Nephron (organoid): ENCODE results near the gene LDB2.
A peak's percentile ranks its signal among the peaks of the same experiment; 100 is the strongest.

ENCODE experiments used
- H3K27ac Mint-ChIP-seq, 3 experiments: 2 replicates each; pipeline ENCODE4 v1.8.0; 2020; ENCODE audit warnings: mixed read lengths in 3 of 3, mild to moderate bottlenecking in 2 of 3, moderate library complexity in 1 of 3
- H3K27me3 Mint-ChIP-seq: 2 replicates; pipeline ENCODE4 v1.8.0; 2021; ENCODE audit warnings: low read depth, mild to moderate bottlenecking, moderate library complexity, mixed read lengths
- H3K36me3 Mint-ChIP-seq: 2 replicates; pipeline ENCODE4 v1.8.0; 2020; ENCODE audit warnings: low read depth, mixed read lengths
- H3K4me1 Mint-ChIP-seq: 2 replicates; pipeline ENCODE4 v1.8.0; 2020; ENCODE audit warnings: mixed read lengths
- H3K4me3 Mint-ChIP-seq, 3 experiments: 2 replicates each; pipeline ENCODE4 v1.8.0; 2020; ENCODE audit warnings: mild to moderate bottlenecking in 3 of 3, mixed read lengths in 3 of 3, moderate library complexity in 2 of 3
- H3K9me3 Mint-ChIP-seq: 2 replicates; pipeline ENCODE4 v1.8.0; 2020; ENCODE audit warnings: mixed read lengths
- TF ChIP-seq, protein P1 (sequence below), 3 experiments: fragments of 200-600 bp; sonication (generic); IDR thresholded peaks; one replicate each; pipeline ENCODE4 v1.5.0; 2021; ENCODE audit warnings: antibody characterized with exemption in 3 of 3; ENCODE audit not compliant: unreplicated experiment in 3 of 3

LDB2 gene

GRCh38 chr4:16489226-16489625, 409.2 kb downstream of the LDB2 start:
- TF ChIP-seq, protein P1, sequence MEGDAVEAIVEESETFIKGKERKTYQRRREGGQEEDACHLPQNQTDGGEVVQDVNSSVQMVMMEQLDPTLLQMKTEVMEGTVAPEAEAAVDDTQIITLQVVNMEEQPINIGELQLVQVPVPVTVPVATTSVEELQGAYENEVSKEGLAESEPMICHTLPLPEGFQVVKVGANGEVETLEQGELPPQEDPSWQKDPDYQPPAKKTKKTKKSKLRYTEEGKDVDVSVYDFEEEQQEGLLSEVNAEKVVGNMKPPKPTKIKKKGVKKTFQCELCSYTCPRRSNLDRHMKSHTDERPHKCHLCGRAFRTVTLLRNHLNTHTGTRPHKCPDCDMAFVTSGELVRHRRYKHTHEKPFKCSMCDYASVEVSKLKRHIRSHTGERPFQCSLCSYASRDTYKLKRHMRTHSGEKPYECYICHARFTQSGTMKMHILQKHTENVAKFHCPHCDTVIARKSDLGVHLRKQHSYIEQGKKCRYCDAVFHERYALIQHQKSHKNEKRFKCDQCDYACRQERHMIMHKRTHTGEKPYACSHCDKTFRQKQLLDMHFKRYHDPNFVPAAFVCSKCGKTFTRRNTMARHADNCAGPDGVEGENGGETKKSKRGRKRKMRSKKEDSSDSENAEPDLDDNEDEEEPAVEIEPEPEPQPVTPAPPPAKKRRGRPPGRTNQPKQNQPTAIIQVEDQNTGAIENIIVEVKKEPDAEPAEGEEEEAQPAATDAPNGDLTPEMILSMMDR (IDR thresholded peaks at IDR 0.05; ENCODE audit: unreplicated experiment in 3 of 3): no peak
- Mint-ChIP-seq H3K4me3 (no peak overlapping the region), H3K27ac (peak overlapping the region; percentile 29 to 86 (median 60)), H3K36me3 (peaks cover 4% of the 10 kb centered on the region), H3K27me3 (no peaks in the 10 kb centered on the region), H3K4me1 (peaks cover 13% of the 10 kb centered on the region), H3K9me3 (peaks cover 10% of the 10 kb centered on the region)

GRCh38 chr4:16488084-16488483, 410.4 kb downstream of the LDB2 start:
- TF ChIP-seq, protein P1 (IDR thresholded peaks at IDR 0.05; ENCODE audit: unreplicated experiment in 3 of 3): no peak
- peak overlapping the region in 1 of 3 experiments; percentile 86 for H3K27ac Mint-ChIP-seq
- peaks cover 4% of the 10 kb centered on the region for H3K36me3 Mint-ChIP-seq
- no peak overlapping the region for H3K4me3 Mint-ChIP-seq
- peaks cover 10% of the 10 kb centered on the region for H3K9me3 Mint-ChIP-seq
- H3K27me3 Mint-ChIP-seq: no peaks in the 10 kb centered on the region
- H3K4me1 Mint-ChIP-seq: peaks cover 13% of the 10 kb centered on the region

DNA sequence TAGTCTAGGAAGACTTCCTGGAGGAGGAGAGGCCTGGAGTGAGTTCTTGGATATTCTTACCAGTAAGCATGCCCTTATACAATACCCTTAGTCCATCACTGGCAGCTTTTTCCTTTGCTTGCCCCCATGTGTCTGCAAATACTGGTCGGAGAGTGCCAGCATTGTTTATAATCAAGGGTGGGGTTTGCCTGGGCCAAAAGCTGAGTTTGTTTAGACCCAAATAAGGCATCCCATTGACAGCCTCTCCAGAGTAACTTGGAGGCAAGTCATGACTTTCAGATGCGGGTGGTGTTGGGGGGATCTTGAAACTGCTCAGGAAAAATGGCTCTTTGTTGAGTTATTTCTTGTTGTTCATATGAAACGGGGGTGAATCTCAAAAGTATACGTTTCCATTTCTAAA, 413.7 kb downstream of the LDB2 start:
- no peaks in the 10 kb centered on the region for H3K27me3 Mint-ChIP-seq
- H3K9me3 Mint-ChIP-seq: peaks cover 10% of the 10 kb centered on the region
- H3K27ac Mint-ChIP-seq: no peak overlapping the region
- TF ChIP-seq, protein P1 (IDR thresholded peaks at IDR 0.05; ENCODE audit: unreplicated experiment in 3 of 3): no peak
- H3K4me1 Mint-ChIP-seq: peaks cover 35% of the 10 kb centered on the region
- H3K36me3 Mint-ChIP-seq: peaks cover 4% of the 10 kb centered on the region
- H3K4me3 Mint-ChIP-seq: no peak overlapping the region

DNA sequence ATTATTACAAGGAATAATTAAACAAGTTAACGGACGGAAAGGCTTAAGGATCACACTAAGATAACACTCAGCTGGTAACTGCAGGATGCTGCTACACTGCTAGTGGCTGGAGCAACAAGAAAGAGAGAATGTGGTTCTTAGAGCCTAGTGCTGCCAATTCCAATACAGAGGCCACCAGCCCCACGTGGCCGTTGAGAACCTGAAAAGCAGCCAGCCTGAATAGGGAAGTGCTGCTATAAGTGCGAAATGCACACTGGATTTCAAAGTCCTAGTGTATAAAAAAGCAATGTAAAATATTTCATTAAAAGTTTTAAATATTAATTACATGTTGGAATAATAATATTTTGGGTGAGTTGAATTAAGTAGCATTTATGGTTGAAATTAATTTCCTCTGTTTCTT, 414.9 kb downstream of the LDB2 start:
- Mint-ChIP-seq H3K27ac (no peak overlapping the region), H3K4me1 (peaks cover 28% of the 10 kb centered on the region), H3K36me3 (peaks cover 4% of the 10 kb centered on the region), H3K27me3 (no peaks in the 10 kb centered on the region), H3K4me3 (no peak overlapping the region), H3K9me3 (peaks cover 6% of the 10 kb centered on the region)
- TF ChIP-seq, protein P1 (IDR thresholded peaks at IDR 0.05; ENCODE audit: unreplicated experiment in 3 of 3): no peak

DNA sequence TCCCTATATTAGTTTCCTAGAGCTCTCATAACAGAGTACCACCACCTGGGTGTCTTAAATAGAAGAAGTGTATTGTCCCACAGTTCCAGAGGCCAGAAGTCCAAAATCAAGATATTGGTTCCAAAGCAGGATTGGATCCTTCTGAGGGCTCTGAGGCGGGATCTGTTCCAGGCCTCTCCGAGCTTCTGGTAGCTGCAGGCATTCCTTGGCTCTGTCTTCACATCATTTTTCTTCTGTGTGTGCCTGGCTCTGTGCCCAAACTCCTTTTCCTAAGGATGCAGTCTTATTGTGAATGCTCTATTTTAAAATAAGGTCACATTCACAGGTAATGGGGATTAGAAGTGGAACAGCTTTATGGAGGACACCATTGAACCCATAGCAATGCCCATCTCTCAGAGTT, 418.4 kb downstream of the LDB2 start:
- TF ChIP-seq, protein P1 (IDR thresholded peaks at IDR 0.05; ENCODE audit: unreplicated experiment in 3 of 3): no peak
- H3K4me1 Mint-ChIP-seq: peaks cover 25% of the 10 kb centered on the region
- H3K27ac Mint-ChIP-seq: peak overlapping the region in 1 of 3 experiments; percentile 67
- peaks cover 13% of the 10 kb centered on the region for H3K9me3 Mint-ChIP-seq
- H3K4me3 Mint-ChIP-seq: no peak overlapping the region
- no peaks in the 10 kb centered on the region for H3K36me3 Mint-ChIP-seq
- no peaks in the 10 kb centered on the region for H3K27me3 Mint-ChIP-seq

DNA sequence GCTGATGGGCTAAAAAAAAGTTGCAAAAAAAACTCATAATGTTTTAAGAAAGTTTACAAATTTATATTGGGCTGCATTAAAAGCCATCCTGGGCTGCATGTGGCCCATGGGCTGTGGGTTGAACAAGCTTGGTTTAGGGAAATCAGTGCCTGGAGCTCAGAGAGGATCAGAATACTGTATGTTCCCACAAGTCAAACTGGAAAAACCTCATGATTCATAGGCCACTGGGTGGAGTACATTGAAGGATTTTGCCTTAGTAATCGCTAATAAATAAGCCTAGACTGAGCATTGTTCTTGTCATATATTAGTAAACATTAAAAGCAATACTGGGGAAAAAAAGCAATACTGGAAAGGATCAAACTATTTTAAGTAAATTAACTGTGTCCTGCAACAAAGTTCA, 425.9 kb downstream of the LDB2 start:
- H3K27me3 Mint-ChIP-seq: peaks cover 4% of the 10 kb centered on the region
- peaks cover 37% of the 10 kb centered on the region for H3K9me3 Mint-ChIP-seq
- H3K36me3 Mint-ChIP-seq: peaks cover 14% of the 10 kb centered on the region
- H3K4me1 Mint-ChIP-seq: no peaks in the 10 kb centered on the region
- H3K27ac Mint-ChIP-seq: no peak overlapping the region
- TF ChIP-seq, protein P1 (IDR thresholded peaks at IDR 0.05; ENCODE audit: unreplicated experiment in 3 of 3): no peak
- H3K4me3 Mint-ChIP-seq: no peak overlapping the region
